GM23338 (cell line): ENCODE data around the gene ISOC2. TPM values are rescaled to one million over a fixed set of nuclear protein-coding genes. Genes with fewer than 3 reads are reported as not detected.

Source experiments
- ATAC-seq: fragments of 200-7000 bp; cut with Tn5 transposase; 3 replicates; pipeline ENCODE4 v1.9.1; 2020
- DNase-seq: peaks from one replicate; pipeline ENCODE4 v3.0.0-alpha.2; 2015; ENCODE audit warnings: low spot score
- H2AFZ ChIP-seq: fragments of 200-600 bp; sonication (generic); 2 replicates; pipeline ENCODE4 v1.8.0; 2016; ENCODE audit warnings: antibody characterized with exemption, mild to moderate bottlenecking, moderate library complexity
- H3F3A ChIP-seq: fragments of 200-600 bp; sonication (generic); replicated peaks from 2 replicates; pipeline ENCODE4 v1.8.0; 2017; ENCODE audit warnings: antibody characterized with exemption, mixed run types, low read depth
- H3K27ac ChIP-seq: fragments of 200-600 bp; sonication (generic); 2 replicates; pipeline ENCODE4 v1.6.1; 2016; ENCODE audit warnings: low read depth
- H3K27me3 ChIP-seq: fragments of 200-600 bp; sonication (generic); 2 replicates; pipeline ENCODE4 v1.8.0; 2016; ENCODE audit warnings: mild to moderate bottlenecking, mixed run types, moderate library complexity; ENCODE audit not compliant: insufficient read depth
- H3K36me3 ChIP-seq: fragments of 200-600 bp; sonication (generic); 2 replicates; pipeline ENCODE4 v1.8.0; 2016; ENCODE audit warnings: mild to moderate bottlenecking; ENCODE audit not compliant: insufficient read depth
- H3K4me1 ChIP-seq: fragments of 200-600 bp; sonication (generic); 2 replicates; pipeline ENCODE4 v1.8.0; 2016; ENCODE audit warnings: mild to moderate bottlenecking, moderate library complexity; ENCODE audit not compliant: insufficient read depth
- H3K4me2 ChIP-seq: fragments of 200-600 bp; sonication (generic); 2 replicates; pipeline ENCODE4 v1.7.1; 2017; ENCODE audit warnings: mixed run types
- H3K4me3 ChIP-seq: fragments of 200-600 bp; sonication (generic); 2 replicates; pipeline ENCODE4 v1.6.1; 2016; ENCODE audit warnings: mixed run types
- H3K79me2 ChIP-seq: fragments of 200-600 bp; sonication (generic); replicated peaks from 2 replicates; pipeline ENCODE4 v1.8.0; 2017; ENCODE audit warnings: mild to moderate bottlenecking; ENCODE audit not compliant: insufficient read depth
- H3K9me2 ChIP-seq: fragments of 200-600 bp; sonication (generic); 2 replicates; pipeline ENCODE4 v1.8.0; 2017; ENCODE audit not compliant: insufficient read depth
- H4K20me1 ChIP-seq: fragments of 200-600 bp; sonication (generic); replicated peaks from 2 replicates; pipeline ENCODE4 v1.8.0; 2017; ENCODE audit warnings: mild to moderate bottlenecking; ENCODE audit not compliant: insufficient read depth
- H3K27ac Mint-ChIP-seq: 2 replicates; pipeline ENCODE4 v1.8.0; 2020; ENCODE audit warnings: inconsistent platforms, mild to moderate bottlenecking, moderate library complexity, mixed read lengths
- H3K27me3 Mint-ChIP-seq: 3 replicates; pipeline ENCODE4 v1.8.0; 2022; ENCODE audit warnings: low read depth, mild to moderate bottlenecking, moderate library complexity, mixed read lengths, inconsistent platforms; ENCODE audit not compliant: insufficient read depth, poor library complexity
- H3K36me3 Mint-ChIP-seq: 3 replicates; pipeline ENCODE4 v1.8.0; 2021; ENCODE audit warnings: low read depth, mild to moderate bottlenecking, inconsistent platforms, moderate library complexity, mixed read lengths
- H3K4me1 Mint-ChIP-seq: 3 replicates; pipeline ENCODE4 v1.8.0; 2020; ENCODE audit warnings: mild to moderate bottlenecking, inconsistent platforms, mixed read lengths
- H3K4me3 Mint-ChIP-seq: 3 replicates; pipeline ENCODE4 v1.8.0; 2021; ENCODE audit warnings: moderate library complexity, mild to moderate bottlenecking, inconsistent platforms, mixed read lengths
- H3K9me3 Mint-ChIP-seq: 3 replicates; pipeline ENCODE4 v1.8.0; 2020; ENCODE audit warnings: moderate library complexity, mild to moderate bottlenecking, inconsistent platforms, mixed read lengths
- CREB1 ChIP-seq: fragments of 250-450 bp; sonication (Bioruptor Pico); IDR thresholded peaks from 2 replicates; pipeline ENCODE4 v1.5.0; 2020; ENCODE audit warnings: low read depth, mild to moderate bottlenecking, moderate library complexity
- EZH2 ChIP-seq: fragments of 200-600 bp; sonication (generic); IDR thresholded peaks from one replicate; pipeline ENCODE4 v1.8.0; 2017; ENCODE audit warnings: antibody characterized with exemption, mild to moderate bottlenecking, low read depth; ENCODE audit not compliant: unreplicated experiment
- EZH2phosphoT487 ChIP-seq: fragments of 200-600 bp; sonication (generic); IDR thresholded peaks from one replicate; pipeline ENCODE4 v1.8.1; 2018; ENCODE audit warnings: antibody characterized with exemption; ENCODE audit not compliant: unreplicated experiment
- STAT1 ChIP-seq: IDR thresholded peaks from one replicate; pipeline ENCODE4 v1.6.1; 2016; ENCODE audit warnings: antibody characterized with exemption; ENCODE audit not compliant: unreplicated experiment
- ZNF114 ChIP-seq: fragments of 250-450 bp; sonication (Bioruptor Pico); IDR thresholded peaks from 2 replicates; pipeline ENCODE4 v1.5.0; 2020; ENCODE audit warnings: mild to moderate bottlenecking, moderate library complexity
- ZNF331 ChIP-seq: fragments of 250-450 bp; sonication (Bioruptor Pico); IDR thresholded peaks from 2 replicates; pipeline ENCODE4 v1.5.0; 2020; ENCODE audit warnings: low read depth, mild to moderate bottlenecking, moderate library complexity
- polyA plus RNA-seq: library from polyadenylated mRNA; unstranded; fragments of >200 nt; fragmentation: Nextera tagmentation; extraction: Ambion mirVana; gene quantifications from 2 replicates; pipeline ENCODE4 v1.2.1, GENCODE V29; 2016
- total RNA-seq: library from RNA; depleted of rRNA; stranded (reverse); fragments of >200 nt; shearing (Covaris generic); gene quantifications from 2 replicates; pipeline ENCODE4 v1.2.3, GENCODE V29; 2014
- TF ChIP-seq, protein P1 (sequence below): fragments of 250-450 bp; sonication (Bioruptor Pico); IDR thresholded peaks from 2 replicates; pipeline ENCODE4 v1.5.0; 2020; ENCODE audit warnings: mild to moderate bottlenecking, moderate library complexity
- TF ChIP-seq, protein P2 (sequence below), 2 experiments: fragments of 200-600 bp in 1 of 2; sonication (generic) in 1 of 2; conservative IDR thresholded peaks; 2 replicates each; pipeline versions ENCODE4 v1.5.1 to v1.6.1; 2016 to 2017; ENCODE audit warnings: antibody characterized with exemption in 2 of 2, low read depth in 2 of 2, mild to moderate bottlenecking in 2 of 2, moderate library complexity in 1 of 2

Gene ISOC2
- total and polyA plus RNA-seq, 2 experiments from 2014 or later: 62.6 to 85.2 TPM

DNA sequence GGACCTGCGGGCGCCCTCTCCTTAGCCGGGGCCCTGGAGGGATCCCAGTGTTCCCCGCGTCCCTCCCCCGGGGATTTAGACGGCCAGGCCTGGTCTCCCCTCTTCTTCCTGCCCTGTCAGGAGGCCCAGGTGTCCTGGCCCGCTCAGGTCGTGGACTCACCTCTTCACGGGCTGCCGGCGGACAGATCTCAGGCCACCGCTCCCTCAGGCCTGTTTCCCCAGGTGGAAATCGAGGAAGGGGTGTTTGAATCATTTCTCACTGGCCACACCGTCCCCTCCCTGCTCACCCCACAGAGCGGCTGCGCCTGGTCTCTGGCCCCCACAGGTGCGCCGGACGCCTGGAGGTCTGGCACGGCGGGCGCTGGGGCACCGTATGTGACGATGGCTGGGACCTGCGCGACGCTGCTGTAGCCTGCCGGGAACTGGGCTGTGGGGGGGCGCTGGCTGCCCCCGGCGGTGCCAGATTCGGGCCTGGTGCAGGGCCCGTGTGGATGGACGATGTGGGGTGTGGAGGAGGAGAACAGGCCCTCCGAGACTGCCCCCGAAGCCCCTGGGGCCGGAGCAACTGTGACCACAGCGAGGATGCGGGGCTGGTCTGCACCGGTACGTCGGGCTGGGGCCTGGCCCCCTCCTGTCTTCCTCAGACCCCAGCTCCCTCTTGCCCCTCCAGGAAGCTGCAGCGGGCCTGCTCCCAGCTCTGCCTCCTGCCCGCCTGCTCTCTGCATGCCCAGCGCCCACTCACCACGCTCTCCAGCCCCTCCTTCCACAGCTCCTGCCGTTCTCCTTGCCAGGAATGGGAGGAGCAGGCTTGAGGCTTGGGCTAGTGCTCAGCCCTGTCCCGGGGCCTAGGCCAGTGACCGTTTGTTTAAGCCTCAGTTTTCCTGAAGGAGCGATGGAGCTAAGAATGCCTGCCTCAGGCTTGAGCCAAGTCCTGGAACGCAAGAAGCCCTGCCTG, 29.3 kb upstream of the ISOC2 start:
- TF ChIP-seq, protein P1, sequence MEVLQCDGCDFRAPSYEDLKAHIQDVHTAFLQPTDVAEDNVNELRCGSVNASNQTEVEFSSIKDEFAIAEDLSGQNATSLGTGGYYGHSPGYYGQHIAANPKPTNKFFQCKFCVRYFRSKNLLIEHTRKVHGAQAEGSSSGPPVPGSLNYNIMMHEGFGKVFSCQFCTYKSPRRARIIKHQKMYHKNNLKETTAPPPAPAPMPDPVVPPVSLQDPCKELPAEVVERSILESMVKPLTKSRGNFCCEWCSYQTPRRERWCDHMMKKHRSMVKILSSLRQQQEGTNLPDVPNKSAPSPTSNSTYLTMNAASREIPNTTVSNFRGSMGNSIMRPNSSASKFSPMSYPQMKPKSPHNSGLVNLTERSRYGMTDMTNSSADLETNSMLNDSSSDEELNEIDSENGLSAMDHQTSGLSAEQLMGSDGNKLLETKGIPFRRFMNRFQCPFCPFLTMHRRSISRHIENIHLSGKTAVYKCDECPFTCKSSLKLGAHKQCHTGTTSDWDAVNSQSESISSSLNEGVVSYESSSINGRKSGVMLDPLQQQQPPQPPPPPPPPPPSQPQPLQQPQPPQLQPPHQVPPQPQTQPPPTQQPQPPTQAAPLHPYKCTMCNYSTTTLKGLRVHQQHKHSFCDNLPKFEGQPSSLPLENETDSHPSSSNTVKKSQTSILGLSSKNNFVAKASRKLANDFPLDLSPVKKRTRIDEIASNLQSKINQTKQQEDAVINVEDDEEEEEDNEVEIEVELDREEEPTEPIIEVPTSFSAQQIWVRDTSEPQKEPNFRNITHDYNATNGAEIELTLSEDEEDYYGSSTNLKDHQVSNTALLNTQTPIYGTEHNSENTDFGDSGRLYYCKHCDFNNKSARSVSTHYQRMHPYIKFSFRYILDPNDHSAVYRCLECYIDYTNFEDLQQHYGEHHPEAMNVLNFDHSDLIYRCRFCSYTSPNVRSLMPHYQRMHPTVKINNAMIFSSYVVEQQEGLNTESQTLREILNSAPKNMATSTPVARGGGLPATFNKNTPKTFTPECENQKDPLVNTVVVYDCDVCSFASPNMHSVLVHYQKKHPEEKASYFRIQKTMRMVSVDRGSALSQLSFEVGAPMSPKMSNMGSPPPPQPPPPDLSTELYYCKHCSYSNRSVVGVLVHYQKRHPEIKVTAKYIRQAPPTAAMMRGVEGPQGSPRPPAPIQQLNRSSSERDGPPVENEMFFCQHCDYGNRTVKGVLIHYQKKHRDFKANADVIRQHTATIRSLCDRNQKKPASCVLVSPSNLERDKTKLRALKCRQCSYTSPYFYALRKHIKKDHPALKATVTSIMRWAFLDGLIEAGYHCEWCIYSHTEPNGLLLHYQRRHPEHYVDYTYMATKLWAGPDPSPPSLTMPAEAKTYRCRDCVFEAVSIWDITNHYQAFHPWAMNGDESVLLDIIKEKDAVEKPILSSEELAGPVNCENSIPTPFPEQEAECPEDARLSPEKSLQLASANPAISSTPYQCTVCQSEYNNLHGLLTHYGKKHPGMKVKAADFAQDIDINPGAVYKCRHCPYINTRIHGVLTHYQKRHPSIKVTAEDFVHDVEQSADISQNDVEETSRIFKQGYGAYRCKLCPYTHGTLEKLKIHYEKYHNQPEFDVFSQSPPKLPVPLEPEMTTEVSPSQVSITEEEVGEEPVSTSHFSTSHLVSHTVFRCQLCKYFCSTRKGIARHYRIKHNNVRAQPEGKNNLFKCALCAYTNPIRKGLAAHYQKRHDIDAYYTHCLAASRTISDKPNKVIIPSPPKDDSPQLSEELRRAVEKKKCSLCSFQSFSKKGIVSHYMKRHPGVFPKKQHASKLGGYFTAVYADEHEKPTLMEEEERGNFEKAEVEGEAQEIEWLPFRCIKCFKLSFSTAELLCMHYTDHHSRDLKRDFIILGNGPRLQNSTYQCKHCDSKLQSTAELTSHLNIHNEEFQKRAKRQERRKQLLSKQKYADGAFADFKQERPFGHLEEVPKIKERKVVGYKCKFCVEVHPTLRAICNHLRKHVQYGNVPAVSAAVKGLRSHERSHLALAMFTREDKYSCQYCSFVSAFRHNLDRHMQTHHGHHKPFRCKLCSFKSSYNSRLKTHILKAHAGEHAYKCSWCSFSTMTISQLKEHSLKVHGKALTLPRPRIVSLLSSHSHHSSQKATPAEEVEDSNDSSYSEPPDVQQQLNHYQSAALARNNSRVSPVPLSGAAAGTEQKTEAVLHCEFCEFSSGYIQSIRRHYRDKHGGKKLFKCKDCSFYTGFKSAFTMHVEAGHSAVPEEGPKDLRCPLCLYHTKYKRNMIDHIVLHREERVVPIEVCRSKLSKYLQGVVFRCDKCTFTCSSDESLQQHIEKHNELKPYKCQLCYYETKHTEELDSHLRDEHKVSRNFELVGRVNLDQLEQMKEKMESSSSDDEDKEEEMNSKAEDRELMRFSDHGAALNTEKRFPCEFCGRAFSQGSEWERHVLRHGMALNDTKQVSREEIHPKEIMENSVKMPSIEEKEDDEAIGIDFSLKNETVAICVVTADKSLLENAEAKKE (CRISPR knock-in tag): no peak
- TF ChIP-seq ZNF331 (CRISPR knock-in tag) (no peak), EZH2phosphoT487 (no peak), ZNF114 (CRISPR knock-in tag) (no peak), EZH2 (no peak), CREB1 (CRISPR knock-in tag) (no peak), STAT1 (no peak)
- TF ChIP-seq, protein P2, sequence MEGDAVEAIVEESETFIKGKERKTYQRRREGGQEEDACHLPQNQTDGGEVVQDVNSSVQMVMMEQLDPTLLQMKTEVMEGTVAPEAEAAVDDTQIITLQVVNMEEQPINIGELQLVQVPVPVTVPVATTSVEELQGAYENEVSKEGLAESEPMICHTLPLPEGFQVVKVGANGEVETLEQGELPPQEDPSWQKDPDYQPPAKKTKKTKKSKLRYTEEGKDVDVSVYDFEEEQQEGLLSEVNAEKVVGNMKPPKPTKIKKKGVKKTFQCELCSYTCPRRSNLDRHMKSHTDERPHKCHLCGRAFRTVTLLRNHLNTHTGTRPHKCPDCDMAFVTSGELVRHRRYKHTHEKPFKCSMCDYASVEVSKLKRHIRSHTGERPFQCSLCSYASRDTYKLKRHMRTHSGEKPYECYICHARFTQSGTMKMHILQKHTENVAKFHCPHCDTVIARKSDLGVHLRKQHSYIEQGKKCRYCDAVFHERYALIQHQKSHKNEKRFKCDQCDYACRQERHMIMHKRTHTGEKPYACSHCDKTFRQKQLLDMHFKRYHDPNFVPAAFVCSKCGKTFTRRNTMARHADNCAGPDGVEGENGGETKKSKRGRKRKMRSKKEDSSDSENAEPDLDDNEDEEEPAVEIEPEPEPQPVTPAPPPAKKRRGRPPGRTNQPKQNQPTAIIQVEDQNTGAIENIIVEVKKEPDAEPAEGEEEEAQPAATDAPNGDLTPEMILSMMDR (conservative IDR thresholded peaks at IDR 0.05; ENCODE audit: low read depth in 2 of 2): no peak
- DNase-seq (no peak), ATAC-seq (no peak)
- Histone ChIP-seq H3K36me3 (no peaks in the 10 kb centered on the region), H2AFZ (no peak overlapping the region), H3K4me2 (no peak overlapping the region), H3F3A (peaks cover 10% of the 10 kb centered on the region), H4K20me1 (no peaks in the 10 kb centered on the region), H3K79me2 (no peaks in the 10 kb centered on the region), H3K4me1 (peaks cover 12% of the 10 kb centered on the region; the same call in 1 of the 2 replicates), H3K27me3 (no peaks in the 10 kb centered on the region), H3K9me2 (no peaks in the 10 kb centered on the region), H3K4me3 (no peak overlapping the region), H3K27ac (no peak overlapping the region)
- Mint-ChIP-seq H3K4me1 (peaks cover 28% of the 10 kb centered on the region), H3K36me3 (no peaks in the 10 kb centered on the region; the same call in 2 of the 3 replicates), H3K4me3 (no peak overlapping the region), H3K9me3 (no peaks in the 10 kb centered on the region; the same call in 2 of the 3 replicates), H3K27me3 (peaks cover 12% of the 10 kb centered on the region), H3K27ac (no peak overlapping the region)
